GM19324 (cell line): ENCODE measurements around the gene COL6A3.

Source experiments
- ATAC-seq: cut with Tn5 transposase; IDR thresholded peaks from one replicate; pipeline ENCODE4 v1.9.1; 2021; ENCODE audit warnings: mild to moderate bottlenecking, moderate library complexity; ENCODE audit not compliant: unreplicated experiment, low FRiP score

Gene COL6A3

DNA sequence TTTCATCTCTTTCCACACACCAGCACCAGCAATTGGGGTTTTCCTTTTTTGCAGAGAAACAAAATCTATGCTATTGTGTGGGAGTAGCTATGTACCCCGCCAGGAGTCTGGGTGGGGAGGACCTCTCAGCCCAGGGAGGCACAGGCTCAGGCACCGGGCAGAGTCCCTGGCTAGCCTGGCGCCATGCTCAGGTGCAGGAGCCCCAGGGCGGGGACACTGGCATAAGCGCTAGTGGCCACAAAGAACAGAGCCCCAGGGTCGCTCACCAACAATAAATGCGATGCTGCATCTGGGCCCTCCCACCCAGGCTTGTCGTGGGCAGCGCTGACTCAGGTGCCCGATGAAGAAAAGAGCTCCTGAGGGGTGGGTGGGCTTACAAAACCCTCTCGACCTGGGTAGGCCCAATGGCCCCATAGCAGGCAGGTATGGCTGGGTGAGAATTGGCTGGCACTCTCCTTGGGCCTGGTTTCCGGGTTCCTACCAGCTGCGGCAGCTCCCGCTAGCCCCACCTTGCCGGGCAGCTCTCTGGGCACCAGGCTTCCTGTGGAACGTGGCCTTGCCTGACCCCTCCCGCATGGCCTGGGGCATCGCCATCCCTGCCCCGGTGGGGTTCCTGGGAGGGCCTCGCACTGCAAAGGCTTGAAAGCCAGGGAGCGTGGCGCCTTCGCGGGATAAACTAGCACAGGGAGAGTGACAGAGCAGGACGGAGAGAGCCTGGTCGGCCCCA, 31.8 kb upstream of the COL6A3 start:
- no peak for ATAC-seq

DNA sequence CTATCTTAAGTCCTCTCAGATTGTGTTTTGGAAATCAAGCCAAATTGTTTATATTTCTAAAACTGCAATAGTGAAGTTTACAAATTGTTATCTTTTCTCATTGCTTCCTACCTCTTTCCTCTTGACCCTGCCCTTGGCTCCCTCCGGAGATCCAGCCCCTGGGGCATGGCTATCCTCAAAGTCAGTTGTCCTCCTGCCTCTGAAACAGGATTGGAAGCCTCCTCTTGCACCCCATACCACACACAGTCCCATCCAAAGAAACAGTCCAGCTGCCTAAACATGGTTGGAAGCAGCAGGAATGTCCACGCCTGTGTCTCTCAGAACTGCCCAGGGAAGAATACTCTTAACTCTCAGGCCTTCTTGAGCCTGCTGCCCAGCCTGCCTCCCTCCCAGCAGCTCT, 30.1 kb upstream of the COL6A3 start:
- no peak for ATAC-seq

DNA sequence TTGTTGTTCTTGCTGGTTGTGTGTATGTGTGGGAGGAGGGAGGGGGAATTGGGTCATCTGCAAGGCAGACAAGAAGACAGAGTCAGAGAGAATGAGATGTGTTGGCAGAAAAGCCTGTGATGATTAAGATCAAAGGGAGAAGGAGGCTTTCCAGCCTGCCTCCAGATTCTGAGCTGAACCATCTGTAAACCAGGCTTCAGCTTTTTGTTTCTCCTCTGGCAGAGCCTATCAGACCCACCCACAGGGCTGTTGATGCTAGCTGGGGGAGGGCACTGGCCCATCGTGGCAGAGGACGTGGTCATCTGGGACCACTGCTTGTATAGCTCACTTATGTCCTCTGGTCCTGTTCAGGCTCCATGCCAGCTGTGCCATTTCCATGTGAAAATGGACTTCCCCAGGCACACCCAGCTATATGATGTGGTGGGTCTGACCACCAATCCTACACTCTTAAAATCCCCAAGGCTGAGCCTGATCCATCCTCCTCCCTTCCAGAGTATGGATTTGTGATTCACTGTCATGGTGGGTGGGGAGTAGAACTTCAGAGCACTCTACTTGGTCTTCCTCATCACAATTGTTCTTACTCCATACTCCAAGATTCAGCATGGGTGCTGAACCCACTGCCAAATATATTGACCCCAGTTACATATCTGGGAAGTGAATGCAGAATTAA, 27.8 kb upstream of the COL6A3 start:
- ATAC-seq: no peak

DNA sequence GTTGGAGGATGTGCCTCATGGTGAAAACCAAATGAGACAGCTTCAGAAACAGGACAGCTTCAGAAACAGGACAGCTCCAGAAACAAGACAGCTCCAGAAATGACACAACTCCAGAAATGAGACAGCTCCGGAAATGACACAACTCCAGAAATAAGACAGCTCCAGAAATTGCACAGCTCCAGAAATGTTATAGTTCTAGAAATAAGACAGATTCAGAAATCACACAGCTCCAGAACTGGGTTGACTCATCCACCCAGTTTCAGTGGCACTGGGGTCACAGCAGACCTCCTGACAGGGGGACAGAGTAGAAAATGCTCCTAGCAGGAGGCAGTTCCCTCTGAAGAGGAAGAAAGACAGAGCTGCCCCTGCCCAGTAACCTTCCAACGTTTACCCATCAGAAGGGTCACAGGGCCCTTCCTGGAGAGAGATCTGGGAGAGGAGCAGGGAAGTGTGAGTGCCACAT, 26.9 kb upstream of the COL6A3 start:
- ATAC-seq: no peak

DNA sequence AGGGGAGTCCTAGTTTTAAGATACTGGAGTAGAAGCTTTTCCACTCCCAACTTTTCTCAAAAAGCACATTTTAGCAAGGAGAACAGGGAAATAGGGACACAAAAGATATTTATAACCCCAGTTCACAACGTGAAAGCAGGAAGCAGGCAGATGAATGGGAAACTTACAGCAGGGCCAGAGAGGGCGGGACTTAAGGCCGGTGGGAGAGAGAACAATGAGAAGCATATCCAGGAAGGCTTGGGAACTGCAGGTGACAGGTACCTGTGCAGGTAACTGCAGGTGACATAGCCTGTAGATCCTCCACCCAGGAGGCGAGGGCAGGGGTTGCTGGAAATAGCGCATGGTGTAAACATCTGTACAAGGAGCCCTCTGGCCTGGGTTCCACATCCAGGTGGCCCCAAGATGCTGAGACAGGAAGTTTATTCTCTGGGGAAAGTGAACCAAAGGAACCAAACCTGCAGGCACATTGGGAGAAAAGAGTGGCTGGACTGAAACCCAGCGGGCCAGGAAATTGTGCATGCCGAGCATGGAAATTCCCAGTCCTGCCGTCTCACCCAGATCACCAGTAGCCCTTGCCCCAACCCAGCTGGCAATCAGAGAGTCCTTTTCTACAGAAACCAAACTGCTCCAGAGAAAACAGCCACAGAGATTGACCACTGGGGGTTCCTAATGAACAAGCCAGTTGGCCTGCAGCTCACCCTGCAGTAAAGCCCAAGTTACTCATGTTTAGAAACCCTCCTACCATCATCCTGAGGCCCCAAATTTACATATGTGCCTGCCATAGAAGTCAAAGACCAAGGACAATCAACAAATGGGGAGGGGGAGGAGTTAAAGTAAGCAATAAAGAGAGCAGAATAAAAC, 24.3 kb upstream of the COL6A3 start:
- no peak for ATAC-seq

DNA sequence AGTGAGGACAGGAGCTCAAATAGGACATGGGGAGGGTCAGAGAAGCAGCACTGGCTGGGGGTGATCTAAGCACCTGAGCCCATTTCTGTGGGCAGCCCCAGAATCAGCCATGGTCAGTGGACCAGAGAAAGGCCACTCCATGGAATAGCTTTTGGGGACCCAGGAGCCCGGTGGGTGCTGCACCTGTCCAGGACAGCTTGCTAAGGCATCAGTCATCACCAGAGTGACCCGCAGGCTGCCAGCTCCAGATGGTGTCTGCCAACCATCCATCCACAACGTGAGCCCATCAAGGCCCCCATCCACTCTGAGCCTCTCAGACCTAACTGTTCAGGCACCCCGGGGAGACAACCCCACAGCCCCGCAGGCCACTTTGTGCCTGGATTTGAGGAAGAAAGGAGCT, 23.6 kb upstream of the COL6A3 start:
- no peak for ATAC-seq

DNA sequence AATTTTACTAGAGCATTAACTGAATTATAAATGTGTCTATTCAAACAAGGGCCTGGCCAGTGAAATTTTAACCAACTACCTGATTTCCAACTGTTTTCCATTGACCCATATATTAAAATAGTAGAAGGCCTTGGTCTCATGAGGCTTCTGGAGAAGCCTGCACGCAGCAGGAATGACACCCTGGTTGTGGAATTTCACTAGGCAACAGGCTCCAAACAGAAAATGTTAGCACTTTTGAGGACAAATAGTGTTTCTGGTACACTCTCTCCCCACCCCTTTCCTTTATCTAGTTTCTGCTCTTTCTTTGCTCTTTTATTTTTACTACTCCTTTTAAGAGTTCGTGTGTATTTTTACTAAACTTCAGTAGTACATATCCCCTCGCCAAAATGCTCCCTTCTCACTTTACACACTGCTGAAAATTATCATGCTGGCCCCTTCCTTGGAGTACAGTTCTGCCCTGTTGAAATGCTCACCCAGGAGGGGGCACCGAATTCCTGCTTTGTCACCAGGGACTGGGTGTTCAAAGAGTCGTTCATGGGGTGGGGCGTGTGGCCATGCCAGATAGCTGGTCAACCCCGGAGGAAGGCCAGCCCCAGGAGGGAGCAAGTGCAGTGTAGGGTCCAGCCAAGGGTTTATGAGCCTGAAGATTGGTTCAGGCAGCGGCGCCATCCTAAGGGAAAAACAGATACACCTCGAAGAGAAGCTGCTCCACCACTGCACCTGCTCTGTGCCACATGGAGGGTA, 22.1 kb upstream of the COL6A3 start:
- no peak for ATAC-seq

DNA sequence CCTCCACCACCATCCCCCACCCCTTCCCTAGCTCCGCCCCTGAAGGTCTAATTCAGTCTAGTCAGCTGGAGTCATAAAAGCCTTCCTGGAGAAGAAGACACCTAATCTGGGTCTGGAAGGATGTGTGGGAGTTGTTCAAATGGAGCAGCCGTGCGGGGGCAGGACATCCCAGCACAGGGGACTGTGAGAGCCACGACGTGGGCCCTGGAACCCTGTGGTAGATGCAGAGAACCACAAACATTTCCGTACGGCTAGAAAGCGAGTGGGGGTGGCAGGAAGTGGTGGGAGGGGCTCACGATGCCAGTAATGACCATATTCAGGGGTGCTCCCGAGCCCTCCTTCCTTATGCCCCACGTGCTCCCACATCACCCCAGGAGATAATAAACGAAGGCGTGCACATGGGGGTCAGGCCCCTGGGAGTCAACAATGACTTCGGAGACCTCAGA, 20.9 kb upstream of the COL6A3 start:
- no peak for ATAC-seq

DNA sequence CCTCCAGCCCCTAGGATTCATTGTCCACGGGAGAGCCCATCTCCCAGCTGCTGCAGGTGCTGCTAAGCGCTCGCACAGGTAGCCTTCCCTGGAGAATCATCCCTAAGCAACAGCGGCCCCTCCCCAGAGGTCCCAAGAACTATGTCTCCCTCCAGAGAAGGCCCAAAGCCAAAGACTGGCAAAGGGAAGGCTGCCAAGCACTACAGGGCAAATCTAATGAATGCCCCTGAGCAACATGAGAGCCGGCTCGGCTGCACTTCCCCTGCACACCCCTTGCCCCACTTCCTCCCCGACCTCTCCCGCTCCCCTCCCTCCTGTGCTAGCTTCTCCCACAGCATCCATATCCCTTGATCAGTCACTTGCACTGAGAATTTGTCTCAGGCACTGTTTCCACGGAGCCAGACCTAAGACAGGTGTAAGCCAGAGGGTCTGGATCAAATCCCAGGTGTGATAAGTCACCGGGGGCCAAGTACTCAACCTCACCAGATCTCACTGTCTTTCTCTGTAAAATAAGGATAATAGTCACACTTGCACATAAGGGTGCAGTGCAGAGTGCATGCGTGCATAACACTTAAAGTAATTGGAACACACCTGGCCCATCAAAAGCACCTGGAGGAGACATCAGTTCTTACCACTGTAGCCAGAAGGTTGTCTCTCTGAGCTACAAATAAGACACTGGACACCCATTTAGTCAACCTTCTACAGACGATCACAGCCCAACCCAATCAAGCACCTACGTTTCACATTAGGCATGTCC, 20.1 kb upstream of the COL6A3 start:
- ATAC-seq: no peak

DNA sequence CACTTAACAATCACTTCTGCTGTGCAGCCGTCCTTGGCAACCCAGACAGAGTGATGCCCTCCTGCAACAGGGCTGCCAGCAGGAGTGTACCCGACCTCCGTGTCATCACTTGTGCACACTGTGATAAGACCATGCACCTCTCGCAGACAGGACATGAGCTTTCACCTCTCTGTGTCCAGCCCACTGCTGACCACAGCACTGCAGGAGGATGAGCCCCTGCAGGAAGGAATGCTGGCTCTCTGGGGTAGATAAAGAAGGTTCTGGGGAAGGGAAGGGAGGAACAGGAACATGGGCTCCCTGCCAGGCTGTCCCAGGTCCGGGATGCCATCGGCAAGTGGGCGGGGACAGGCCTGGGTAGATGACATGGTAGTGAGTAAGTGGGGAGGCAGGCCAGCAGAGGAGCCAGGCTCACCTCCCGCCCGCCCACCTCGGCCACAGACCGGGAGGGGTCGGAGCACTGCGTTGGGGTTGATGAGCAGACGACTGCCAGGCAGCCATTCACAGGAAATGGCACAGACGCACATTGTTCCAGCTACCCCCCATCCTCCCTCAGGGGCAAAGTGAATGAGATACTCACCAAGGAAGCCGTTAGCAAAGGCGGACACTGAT, 18.6 kb upstream of the COL6A3 start:
- no peak for ATAC-seq

DNA sequence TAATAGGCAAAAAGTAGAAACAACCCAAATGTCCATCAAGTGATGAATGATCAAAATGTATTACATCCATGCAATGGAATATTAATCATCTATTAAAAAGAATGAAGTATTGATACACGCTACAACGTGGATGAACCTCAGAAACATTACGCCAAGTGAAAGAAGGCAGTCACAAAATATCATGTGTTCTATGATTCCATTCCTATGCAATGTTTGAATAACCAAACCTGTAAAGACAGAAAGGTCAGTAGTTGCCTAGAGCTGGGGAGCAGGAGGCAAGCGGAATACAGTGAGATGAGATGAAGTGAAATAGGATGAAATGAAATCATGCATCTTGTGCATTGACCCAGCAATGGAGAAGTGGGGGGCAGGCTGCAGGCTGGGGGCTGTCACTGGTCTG, 17.9 kb upstream of the COL6A3 start:
- ATAC-seq: no peak

DNA sequence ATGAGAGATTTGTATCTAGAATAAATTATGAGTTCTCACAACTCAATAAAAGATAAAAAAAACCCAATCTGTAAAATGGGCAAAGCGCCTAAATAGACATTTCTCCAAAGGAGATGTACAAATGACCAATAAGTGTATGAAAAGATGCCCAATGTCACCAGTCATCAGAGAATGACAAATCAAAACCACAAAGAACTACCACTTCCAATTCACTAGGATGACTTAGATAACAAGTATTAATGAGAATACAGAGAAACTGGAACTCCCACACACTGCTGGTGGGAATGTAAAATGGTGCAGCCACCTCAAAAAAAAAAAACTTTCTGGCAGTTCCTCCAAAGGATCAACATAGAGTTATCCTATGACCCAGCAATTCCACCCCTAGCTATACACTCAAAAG, 17.4 kb upstream of the COL6A3 start:
- ATAC-seq: no peak

DNA sequence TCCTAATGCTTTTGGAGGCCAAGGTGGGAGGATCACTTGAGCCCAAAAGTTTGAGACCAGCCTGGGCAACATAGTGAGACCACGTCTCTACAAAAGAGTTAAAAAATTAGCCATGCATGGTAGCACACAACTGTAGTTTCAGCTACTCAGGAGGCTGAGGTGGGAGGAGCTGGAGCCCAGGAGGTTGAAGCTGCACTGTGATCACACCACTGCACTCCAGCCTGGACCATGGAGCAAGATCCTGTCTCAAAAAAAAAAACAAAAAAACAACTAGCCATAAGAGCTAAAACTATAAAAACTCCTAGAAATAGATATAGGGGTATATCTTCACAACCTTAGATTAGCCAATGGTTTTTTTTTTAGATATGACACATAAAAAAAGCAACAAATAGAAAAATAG, 16.9 kb upstream of the COL6A3 start:
- no peak for ATAC-seq

DNA sequence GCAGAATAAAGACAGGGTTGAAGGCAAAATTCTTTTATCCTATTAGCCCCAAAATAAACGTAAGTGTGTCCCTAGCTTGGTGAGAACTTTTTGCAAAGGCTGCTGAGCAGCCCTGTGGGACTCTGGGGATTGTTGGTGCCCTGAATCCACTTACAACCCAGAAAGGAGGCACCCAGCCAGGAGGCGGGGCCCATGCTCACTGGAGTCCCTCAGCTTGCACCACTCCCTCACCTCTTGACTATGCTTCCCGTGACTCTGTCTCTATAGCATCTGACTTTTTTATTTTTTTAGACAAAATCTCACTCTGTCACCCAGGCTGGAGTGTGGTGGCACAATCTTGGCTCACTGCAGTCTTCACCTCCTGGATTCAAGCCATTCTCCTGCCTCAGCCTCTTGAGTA, 15.8 kb upstream of the COL6A3 start:
- ATAC-seq: no peak

DNA sequence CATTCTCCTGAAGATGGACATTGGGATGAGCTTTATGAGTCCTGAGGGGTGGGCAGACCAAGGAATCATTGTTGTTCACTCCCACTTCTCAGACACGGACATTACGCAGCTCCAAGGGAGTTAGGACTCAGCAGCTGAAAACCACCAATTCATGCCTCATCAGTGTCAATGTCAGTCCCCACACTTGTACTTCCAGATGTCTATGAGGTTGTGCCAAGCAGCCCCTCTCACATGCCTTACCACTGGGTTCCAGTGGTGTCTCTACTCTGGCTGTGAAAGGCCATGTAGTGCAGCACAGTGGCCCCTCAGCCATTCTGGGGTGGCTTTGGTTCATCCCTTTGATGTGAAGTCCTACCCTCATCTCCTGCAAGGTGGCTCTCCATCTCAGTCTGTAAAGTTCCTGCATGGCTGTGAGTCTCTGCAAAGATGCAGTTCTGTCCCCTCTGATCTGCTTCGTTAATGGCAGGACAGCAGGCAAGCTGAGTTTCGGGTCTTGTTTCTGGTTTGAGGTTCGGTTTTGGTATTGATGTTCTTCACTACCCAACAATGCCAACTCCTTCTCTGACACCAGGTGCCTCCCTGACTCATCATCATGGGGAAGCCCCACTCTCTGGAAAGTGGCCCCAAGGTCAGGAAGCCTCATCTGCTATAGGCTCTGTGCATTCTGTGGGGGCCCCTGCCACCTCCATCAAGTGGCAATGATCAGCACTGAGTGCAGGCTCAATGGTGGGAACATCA, 14.0 kb upstream of the COL6A3 start:
- ATAC-seq: no peak

DNA sequence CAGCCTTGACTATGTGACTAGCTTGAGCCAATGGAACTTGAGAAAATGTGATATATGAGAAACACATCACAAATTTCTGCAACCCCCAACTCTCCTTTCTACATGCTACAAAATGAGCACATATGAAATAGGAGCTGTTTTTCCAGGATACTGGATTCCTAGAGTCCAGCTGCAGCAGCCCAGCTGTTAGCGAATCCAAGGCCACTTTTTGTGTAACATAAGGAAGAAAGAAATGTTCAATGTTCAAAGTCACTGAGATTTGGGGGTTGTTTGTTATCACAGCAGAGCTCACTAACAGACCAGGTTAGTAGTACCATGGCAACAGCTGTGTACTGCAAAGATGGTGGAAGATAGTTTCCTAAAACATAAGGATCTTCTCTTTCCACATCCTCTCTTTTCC, 12.6 kb upstream of the COL6A3 start:
- ATAC-seq: no peak

DNA sequence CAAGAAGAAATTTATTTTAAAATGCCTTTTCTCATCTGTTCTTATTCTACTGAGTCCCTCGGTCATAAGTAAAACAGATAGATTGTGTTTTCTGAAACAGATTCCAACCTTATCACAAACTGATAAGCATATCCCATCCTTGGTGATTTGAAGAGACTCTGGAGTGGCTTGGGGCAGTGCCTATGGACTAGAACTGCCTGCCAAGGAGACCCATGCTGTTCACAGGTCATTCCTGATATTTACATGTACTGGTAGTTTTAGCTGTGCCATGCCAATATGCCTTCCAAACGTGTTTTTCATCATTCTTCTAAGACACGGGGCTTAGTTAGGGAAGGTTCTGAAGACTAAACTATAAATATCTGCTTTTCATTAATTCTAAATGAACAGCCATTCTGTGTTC, 11.4 kb upstream of the COL6A3 start:
- ATAC-seq: no peak

DNA sequence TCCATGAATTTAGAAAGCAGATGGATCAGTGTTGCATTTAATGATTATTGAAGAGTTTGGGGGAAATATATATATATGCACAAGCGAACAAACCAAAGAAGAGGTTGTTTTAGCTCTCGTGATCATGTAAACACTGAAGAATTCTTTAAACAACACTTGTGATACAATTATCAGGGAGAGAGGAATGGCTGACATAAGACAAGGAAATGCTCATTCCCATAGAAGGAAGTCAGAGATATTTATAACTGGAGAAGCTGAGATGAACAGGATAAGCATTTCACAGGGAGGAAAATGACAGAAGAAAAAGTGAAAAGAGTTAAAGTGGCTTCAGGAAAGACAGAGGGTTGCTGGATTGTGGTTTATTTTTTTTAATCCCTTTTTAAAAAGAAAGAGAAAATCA, 10.6 kb upstream of the COL6A3 start:
- ATAC-seq: no peak

DNA sequence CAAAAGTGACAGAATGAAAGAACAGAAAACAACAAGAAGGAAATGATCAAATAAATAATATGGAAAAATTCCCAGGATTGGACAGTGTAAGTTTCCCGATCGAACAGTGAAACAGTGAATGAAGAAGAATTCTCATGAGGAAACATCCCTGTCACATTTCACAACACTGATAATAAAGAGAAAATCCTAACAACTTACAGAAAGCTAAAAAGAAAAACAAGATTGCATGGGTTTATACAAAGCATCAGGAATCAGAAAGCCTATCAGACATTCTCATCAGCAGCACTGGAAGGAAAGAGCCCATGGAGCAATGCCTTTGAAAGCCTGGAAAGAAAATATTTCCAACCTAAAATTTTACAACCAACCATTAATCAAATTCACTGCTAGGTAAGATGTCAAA, 9.9 kb upstream of the COL6A3 start:
- ATAC-seq: no peak
